Right lobe of liver (tissue), 6 donors: Measurements from ENCODE around the gene SAYSD1. TPM values are rescaled to one million over a fixed set of nuclear protein-coding genes. Genes with fewer than 3 reads are reported as not detected.
A peak's percentile ranks its signal among the peaks of the same experiment; 100 is the strongest.

Experiments used
- ATAC-seq, 4 donors: fragments of 200-7000 bp; cut with Tn5 transposase; one replicate each; pipeline ENCODE4 v1.9.1; 2020; ENCODE audit warnings: mild to moderate bottlenecking in 4 of 4, moderate library complexity in 4 of 4
- DNase-seq, 3 donors: peaks; one replicate each; pipeline ENCODE4 v3.0.0-alpha.2; 2020
- H3K27ac ChIP-seq, 3 donors: fragments of 200-600 bp; one replicate each; pipeline ENCODE4 v1.8.0; 2022
- H3K27me3 ChIP-seq, 2 donors: fragments of 200-600 bp; one replicate each; pipeline ENCODE4 v1.8.0; 2022
- H3K36me3 ChIP-seq, 4 donors: fragments of 200-600 bp; sonication (generic) in 1 of 4; one replicate each; pipeline versions ENCODE4 v1.5.1 to v1.8.0; 2017 to 2022; ENCODE audit warnings: control low read depth in 1 of 4
- H3K4me1 ChIP-seq, 4 donors: fragments of 200-600 bp; sonication (generic) in 1 of 4; one replicate each; pipeline versions ENCODE4 v1.5.1 to v1.8.0; 2017 to 2022; ENCODE audit warnings: control low read depth in 1 of 4
- H3K4me3 ChIP-seq, 3 donors: fragments of 200-600 bp; one replicate each; pipeline ENCODE4 v1.8.0; 2022
- H3K9me3 ChIP-seq, 4 donors: fragments of 200-600 bp; sonication (generic) in 1 of 4; one replicate each; pipeline versions ENCODE4 v1.5.1 to v1.8.0; 2017 to 2022; ENCODE audit warnings: control low read depth in 1 of 4
- POLR2A ChIP-seq: fragments of 450-650 bp; IDR thresholded peaks from one replicate; pipeline ENCODE4 v1.6.1; 2017; ENCODE audit warnings: antibody characterized with exemption, mild to moderate bottlenecking
- WGBS: methylation state at CpG from one replicate; pipeline ENCODE4 v1.1.6; 2018; ENCODE audit warnings: low coverage, low lambda C conversion rate; ENCODE audit not compliant: insufficient coverage; ENCODE audit errors: missing lambda C conversion rate; 5-methylcytosine and 5-hydroxymethylcytosine counted together
- intact Hi-C, 2 donors: fragments of 100-400 bp; cut with DNase I; formaldehyde crosslinking; loops; one replicate each; pipeline versions ENCODE4 v1.11.2 to v1.14.1; 2022
- total RNA-seq, 6 experiments: library from RNA; depleted of rRNA in 2 of 6; stranded (reverse); fragments of >200 nt in 2 of 6; fragmentation: NEBNext Ultra II Directional in 3 of 6; extraction: Animal tissue kit (Norgen Biotek cat#: 25700) in 3 of 6; gene quantifications; one replicate each; pipeline versions ENCODE4 v1.1.0 to v1.2.4, GENCODE V29; 2016 to 2023
- TF ChIP-seq, protein P1 (sequence below), 4 donors: fragments of 200-600 bp in 3 of 4; fragments of 450-650 bp in 1 of 4; IDR thresholded peaks; one replicate each; pipeline versions ENCODE4 v1.5.1 to v1.8.0; 2016 to 2022; ENCODE audit warnings: antibody characterized with exemption in 4 of 4, mild to moderate bottlenecking in 2 of 4
- donor health status: DM: no; HTN: yes; CAD: no.
- donor health status: DM: no; HTN: no; CAD: no.
- donor health status: DM: no; HTN: no; CAD: no.
- donor health status: DM: no; HTN: yes; CAD: no.
- donor health status: DM: no; HTN: yes; CAD: no.

The SAYSD1 gene
- total RNA-seq, 6 experiments from 2014 or later = 4.3 to 9.3 (median 7.0) TPM

DNA sequence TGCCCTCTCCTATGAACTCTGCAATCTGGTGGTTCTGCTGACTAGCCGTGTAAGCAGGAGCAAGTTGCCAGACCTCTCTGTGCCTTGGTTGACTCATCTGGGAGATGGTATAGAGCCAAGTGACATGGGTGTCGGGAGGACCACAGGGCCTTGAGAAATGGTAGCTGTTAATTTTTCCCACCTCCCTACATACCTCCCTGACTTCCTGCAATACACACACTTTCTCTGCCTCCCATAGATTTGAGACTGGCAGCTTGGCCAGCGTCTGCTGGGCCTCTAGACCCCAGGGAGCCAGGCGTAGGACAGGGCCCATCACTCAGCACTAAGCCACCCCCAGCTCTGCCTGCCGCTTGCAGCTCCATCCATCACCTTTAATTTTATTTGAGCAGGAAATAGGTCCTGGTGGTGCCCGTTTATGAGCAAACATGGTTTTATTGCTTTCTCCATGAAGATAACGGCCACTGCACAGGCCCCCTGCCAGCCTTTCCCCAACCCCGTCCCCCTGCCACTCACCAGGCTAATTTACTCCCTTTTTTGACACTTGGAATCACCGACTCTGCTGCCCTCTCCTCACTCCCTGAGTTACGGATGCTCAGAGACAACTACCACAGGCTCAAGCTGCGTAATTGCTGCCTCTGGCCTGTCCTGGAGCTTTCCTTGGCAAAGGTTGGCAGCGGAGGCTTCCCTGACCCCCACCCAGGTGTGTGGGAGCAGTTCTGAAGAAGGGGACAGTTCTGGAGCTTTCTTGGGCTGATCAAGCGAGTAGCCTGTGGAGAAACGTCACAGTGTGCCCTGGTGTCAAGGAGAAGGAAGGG, 55.3 kb downstream of the SAYSD1 start:
- no peak for TF ChIP-seq POLR2A
- TF ChIP-seq, protein P1, sequence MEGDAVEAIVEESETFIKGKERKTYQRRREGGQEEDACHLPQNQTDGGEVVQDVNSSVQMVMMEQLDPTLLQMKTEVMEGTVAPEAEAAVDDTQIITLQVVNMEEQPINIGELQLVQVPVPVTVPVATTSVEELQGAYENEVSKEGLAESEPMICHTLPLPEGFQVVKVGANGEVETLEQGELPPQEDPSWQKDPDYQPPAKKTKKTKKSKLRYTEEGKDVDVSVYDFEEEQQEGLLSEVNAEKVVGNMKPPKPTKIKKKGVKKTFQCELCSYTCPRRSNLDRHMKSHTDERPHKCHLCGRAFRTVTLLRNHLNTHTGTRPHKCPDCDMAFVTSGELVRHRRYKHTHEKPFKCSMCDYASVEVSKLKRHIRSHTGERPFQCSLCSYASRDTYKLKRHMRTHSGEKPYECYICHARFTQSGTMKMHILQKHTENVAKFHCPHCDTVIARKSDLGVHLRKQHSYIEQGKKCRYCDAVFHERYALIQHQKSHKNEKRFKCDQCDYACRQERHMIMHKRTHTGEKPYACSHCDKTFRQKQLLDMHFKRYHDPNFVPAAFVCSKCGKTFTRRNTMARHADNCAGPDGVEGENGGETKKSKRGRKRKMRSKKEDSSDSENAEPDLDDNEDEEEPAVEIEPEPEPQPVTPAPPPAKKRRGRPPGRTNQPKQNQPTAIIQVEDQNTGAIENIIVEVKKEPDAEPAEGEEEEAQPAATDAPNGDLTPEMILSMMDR (IDR thresholded peaks at IDR 0.05) = no peak
- Histone ChIP-seq H3K4me3 (no peak overlapping the region), H3K27ac (no peak overlapping the region), H3K9me3 (no peaks in the 10 kb centered on the region), H3K4me1 (no peaks in the 10 kb centered on the region), H3K27me3 (no peaks in the 10 kb centered on the region), H3K36me3 (no peaks in the 10 kb centered on the region)
- DNase-seq (no peak), ATAC-seq (no peak)
- intact Hi-C loops = no loop called here
- WGBS = 65% methylated on average over 13 of the region's 14 CpGs

DNA sequence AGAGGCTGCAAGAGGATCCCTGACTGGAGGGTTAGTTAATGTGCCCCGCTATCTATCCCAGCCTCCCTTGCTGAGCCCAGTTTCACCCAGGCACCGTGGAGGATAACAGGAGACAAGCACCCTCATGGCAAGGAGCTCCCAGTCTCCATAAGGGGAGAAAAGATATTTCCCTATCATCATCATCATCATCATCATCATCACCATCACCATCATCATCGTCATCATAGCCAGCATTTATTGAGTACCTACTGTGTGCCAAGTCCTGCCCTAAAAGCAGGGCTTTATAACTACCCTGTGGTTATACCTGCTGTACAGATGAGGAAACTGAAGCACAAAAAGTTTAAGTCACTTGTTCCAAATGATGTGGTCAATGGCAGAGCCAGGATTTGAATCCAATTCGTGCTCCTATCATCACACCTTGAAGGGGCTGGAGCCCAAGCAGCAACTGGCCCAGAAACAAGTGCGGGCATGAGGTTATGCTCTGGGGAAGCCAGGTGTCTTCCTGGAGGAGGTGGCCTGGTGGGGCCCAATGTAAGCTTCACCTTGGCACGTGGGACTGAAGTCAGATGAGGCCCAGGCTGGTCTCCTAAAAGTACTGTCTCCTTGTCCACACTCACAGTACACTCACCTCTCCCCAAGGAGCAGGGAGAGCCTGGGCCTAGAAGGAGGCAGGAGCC, 56.4 kb downstream of the SAYSD1 start:
- Histone ChIP-seq H3K27me3 (no peaks in the 10 kb centered on the region), H3K4me1 (no peaks in the 10 kb centered on the region), H3K36me3 (no peaks in the 10 kb centered on the region), H3K4me3 (no peak overlapping the region), H3K9me3 (no peaks in the 10 kb centered on the region), H3K27ac (no peak overlapping the region)
- no peak for TF ChIP-seq POLR2A
- TF ChIP-seq, protein P1 (IDR thresholded peaks at IDR 0.05) = no peak
- no peak for ATAC-seq
- intact Hi-C loops = no loop called here
- DNase-seq = no peak
- 58% methylated on average over 4 of the region's 6 CpGs for WGBS

DNA sequence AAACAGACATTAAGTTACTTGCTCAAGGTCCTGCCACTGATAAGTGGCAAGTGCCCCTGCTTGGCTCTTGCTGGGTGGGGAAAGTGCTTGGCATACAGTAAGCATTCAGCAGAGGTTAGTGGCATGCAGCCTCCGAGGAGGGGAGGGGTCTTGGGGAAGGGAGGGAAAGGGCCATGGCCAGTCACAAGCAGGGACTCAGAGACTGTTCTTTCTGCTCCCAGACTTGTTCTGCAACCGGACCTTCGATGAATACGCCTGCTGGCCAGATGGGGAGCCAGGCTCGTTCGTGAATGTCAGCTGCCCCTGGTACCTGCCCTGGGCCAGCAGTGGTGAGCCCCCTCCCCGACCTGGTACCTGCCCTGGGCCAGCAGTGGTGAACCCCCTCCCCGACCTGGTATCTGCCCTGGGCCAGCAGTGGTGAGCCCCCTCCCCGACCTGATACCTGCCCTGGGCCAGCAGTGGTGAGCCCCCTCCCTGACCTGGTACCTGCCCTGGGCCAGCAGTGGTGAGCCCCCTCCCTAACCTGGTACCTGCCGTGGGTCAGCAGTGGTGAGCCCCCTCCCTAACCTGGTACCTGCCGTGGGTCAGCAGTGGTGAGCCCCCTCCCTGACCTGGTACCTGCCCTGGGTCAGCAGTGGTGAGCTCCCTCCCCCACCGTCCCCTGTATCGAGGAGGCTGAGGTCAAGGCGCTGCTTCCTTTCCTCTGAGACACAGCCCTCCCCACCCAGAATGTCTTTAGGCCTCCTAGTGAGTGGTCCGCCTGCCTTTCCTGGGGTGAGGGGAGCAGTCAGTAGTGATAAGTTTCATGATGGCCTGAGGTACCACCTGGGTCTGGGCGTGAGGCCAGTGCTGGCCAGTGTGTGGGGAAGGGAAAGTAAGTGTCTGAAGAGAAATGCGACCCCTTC, 57.5 kb downstream of the SAYSD1 start:
- ATAC-seq (no peak), DNase-seq (peak in 1 of 3 donors; percentile 9)
- 63% methylated on average over 10 of the region's 17 CpGs for WGBS
- Histone ChIP-seq H3K9me3 (no peaks in the 10 kb centered on the region), H3K4me3 (no peak overlapping the region), H3K27ac (no peak overlapping the region), H3K36me3 (no peaks in the 10 kb centered on the region), H3K4me1 (no peaks in the 10 kb centered on the region), H3K27me3 (no peaks in the 10 kb centered on the region)
- TF ChIP-seq, protein P1 (IDR thresholded peaks at IDR 0.05) = no peak
- TF ChIP-seq POLR2A = no peak
- intact Hi-C loops = no loop called here

DNA sequence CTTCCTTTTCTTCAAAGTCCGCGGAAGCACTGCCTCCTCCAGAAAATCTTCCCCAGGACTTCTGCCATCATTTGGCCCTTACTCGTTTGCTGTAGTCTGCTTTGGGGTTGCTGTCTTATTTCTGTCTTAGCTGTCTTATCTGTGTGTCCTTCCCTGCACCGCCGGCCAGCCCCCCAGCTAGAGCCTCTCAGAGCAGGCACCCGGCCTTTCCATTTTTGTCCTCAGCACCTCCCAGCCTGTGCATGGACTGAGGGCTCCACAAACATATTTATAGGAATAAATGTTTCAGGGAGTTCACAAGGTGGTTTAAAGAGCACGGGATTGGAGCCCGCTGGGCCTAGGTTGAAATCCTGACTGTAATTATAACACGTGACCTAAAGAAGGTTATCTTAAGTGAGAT, 58.3 kb downstream of the SAYSD1 start:
- DNase-seq (no peak), ATAC-seq (no peak)
- no peak overlapping the region for H3K27ac ChIP-seq
- no peaks in the 10 kb centered on the region for H3K4me1 ChIP-seq
- TF ChIP-seq, protein P1 (IDR thresholded peaks at IDR 0.05) = no peak
- no peak for TF ChIP-seq POLR2A
- intact Hi-C loops = no loop called here
- no peaks in the 10 kb centered on the region for H3K9me3 ChIP-seq
- H3K27me3 ChIP-seq = no peaks in the 10 kb centered on the region
- 68% methylated on average over 9 of the region's 9 CpGs for WGBS
- no peaks in the 10 kb centered on the region for H3K36me3 ChIP-seq
- no peak overlapping the region for H3K4me3 ChIP-seq
